Spinal cord (tissue), 10 donors: ENCODE results near the gene SV2C. TPM values are rescaled to one million over a fixed set of nuclear protein-coding genes. Genes with fewer than 3 reads are reported as not detected.
"Not testable (repeated sequence)": the region's sequence is repeated elsewhere in the genome, so short reads cannot be mapped to it uniquely, and the experiment has no call there.

ENCODE experiments used
- DNase-seq, 6 donors: peaks; one replicate each; pipeline versions ENCODE4 v3.0.0 to v3.0.0-alpha.2; 2013 to 2015; ENCODE audit warnings: low spot score in 6 of 6, low read depth in 4 of 6
- H3K27ac ChIP-seq: one replicate; pipeline ENCODE4 v1.5.1; 2013; ENCODE audit warnings: low read depth, low read length, control low read depth
- H3K27me3 ChIP-seq: one replicate; pipeline ENCODE4 v1.6.1; 2013; ENCODE audit warnings: low read length; ENCODE audit not compliant: control insufficient read depth, insufficient read depth
- H3K36me3 ChIP-seq: one replicate; pipeline ENCODE4 v1.6.1; 2013; ENCODE audit warnings: low read length; ENCODE audit not compliant: control insufficient read depth, insufficient read depth
- H3K4me1 ChIP-seq: one replicate; pipeline ENCODE4 v1.6.1; 2013; ENCODE audit warnings: low read length; ENCODE audit not compliant: control insufficient read depth, insufficient read depth
- H3K4me3 ChIP-seq: one replicate; pipeline ENCODE4 v1.5.1; 2013; ENCODE audit warnings: low read depth, low read length, control low read depth
- H3K9me3 ChIP-seq: one replicate; pipeline ENCODE4 v1.6.1; 2013; ENCODE audit warnings: low read length; ENCODE audit not compliant: control insufficient read depth, insufficient read depth
- WGBS: methylation state at CpG from one replicate; pipeline ENCODE4 v1.1.5; 2013; ENCODE audit warnings: missing lambda C conversion rate; ENCODE audit not compliant: insufficient coverage; 5-methylcytosine and 5-hydroxymethylcytosine counted together
- polyA plus RNA-seq, 2 donors: library from polyadenylated mRNA; unstranded; fragments of 120-200 nt; gene quantifications; one replicate each; pipeline ENCODE4 v1.2.1, GENCODE V29; 2013; ENCODE audit not compliant: insufficient read length in 2 of 2
- total RNA-seq, 2 donors: library from RNA; depleted of rRNA in 1 of 2; stranded (reverse); fragments of 120-200 nt in 1 of 2; fragments of >200 nt in 1 of 2; gene quantifications; one replicate each; pipeline versions ENCODE4 v1.2.3 to v1.2.4, GENCODE V29; 2013 to 2014
- donor health status: healthy.

SV2C gene
- total and polyA plus RNA-seq, 4 donors: 16.2 to 66.7 (median 40.2) TPM

- Histone ChIP-seq H3K4me3 (no peak overlapping the region), H3K4me1 (peaks cover 10% of the 10 kb centered on the region), H3K36me3 (no peaks in the 10 kb centered on the region), H3K27ac (no peak overlapping the region), H3K27me3 (no peaks in the 10 kb centered on the region), H3K9me3 (no peaks in the 10 kb centered on the region)
- WGBS: no CpG with 5 or more reads among the region's 3 CpGs
- DNase-seq: no peak
Measured at GRCh38 chr5:76325876-76326491, 242.8 kb downstream of the SV2C start.

GRCh38 chr5:76326577-76327302, 243.6 kb downstream of the SV2C start:
- no peaks in the 10 kb centered on the region for H3K9me3 ChIP-seq
- H3K36me3 ChIP-seq: no peaks in the 10 kb centered on the region
- H3K27ac ChIP-seq: no peak overlapping the region
- peaks cover 13% of the 10 kb centered on the region for H3K4me1 ChIP-seq
- peak in 2 of 6 donors; percentile 34 to 87 for DNase-seq
- 15% methylated on average over 7 of the region's 10 CpGs for WGBS
- no peaks in the 10 kb centered on the region for H3K27me3 ChIP-seq
- no peak overlapping the region for H3K4me3 ChIP-seq

DNA sequence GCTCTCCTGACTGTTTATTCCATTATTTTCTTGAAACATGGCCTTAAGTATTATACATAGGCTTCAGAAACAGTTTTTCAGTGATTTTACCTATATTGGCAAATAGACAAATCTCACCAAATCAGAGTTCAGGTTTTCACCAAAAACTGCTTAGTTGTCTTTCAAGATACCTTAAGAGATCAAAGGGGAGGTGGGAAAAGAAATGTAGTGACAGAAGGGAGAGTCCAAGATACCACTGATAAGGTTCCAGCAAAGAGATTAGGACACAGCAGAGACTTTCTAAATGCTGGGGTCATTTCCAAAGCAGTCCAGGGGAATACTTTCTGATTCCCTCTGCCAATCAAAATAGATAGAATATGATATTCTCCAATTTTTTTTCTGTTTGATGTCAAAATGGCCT, 246.2 kb downstream of the SV2C start:
- H3K27me3 ChIP-seq: no peaks in the 10 kb centered on the region
- no peak for DNase-seq

GRCh38 chr5:76331126-76331525, 247.9 kb downstream of the SV2C start:
- no peaks in the 10 kb centered on the region for H3K36me3 ChIP-seq
- H3K27me3 ChIP-seq: no peaks in the 10 kb centered on the region
- no peak for DNase-seq
- H3K27ac ChIP-seq: no peak overlapping the region
- no CpG with 5 or more reads among the region's 4 CpGs for WGBS
- peaks cover 15% of the 10 kb centered on the region for H3K4me1 ChIP-seq
- H3K9me3 ChIP-seq: no peaks in the 10 kb centered on the region
- H3K4me3 ChIP-seq: no peak overlapping the region

More for the DNA sequence above, 246.2 kb downstream of the SV2C start:
- peaks cover 15% of the 10 kb centered on the region for H3K4me1 ChIP-seq
- H3K9me3 ChIP-seq: no peaks in the 10 kb centered on the region
- H3K27ac ChIP-seq: no peak overlapping the region
- no peaks in the 10 kb centered on the region for H3K36me3 ChIP-seq
- no peak overlapping the region for H3K4me3 ChIP-seq

DNA sequence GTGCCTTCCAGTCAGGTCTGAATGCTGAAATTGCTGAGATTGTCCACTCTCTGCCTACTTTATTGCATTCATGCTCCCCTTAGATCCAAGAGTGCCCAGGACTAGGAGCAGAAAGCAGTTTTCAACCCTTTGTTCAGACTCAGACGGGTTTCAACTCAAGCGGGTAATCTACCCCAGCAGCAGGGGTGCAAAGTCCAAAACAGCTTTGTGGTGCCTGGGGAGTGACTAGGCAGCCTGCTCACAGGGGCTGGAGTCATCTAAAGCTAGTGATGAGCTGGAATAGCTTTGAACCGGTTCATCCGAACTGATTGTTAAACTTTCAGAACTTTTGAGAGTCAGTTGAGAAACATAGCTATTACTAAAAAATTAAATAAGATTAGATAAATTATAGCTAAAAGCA, 248.9 kb downstream of the SV2C start:
- no peaks in the 10 kb centered on the region for H3K9me3 ChIP-seq
- H3K4me1 ChIP-seq: peaks cover 6% of the 10 kb centered on the region
- H3K27me3 ChIP-seq: no peaks in the 10 kb centered on the region
- no peak for DNase-seq
- no peaks in the 10 kb centered on the region for H3K36me3 ChIP-seq
- no peak overlapping the region for H3K4me3 ChIP-seq
- 71% methylated on average over 2 of the region's 4 CpGs for WGBS
- no peak overlapping the region for H3K27ac ChIP-seq

GRCh38 chr5:76332611-76333205, 249.5 kb downstream of the SV2C start:
- no peak overlapping the region for H3K27ac ChIP-seq
- no CpG with 5 or more reads among the region's 2 CpGs for WGBS
- H3K4me3 ChIP-seq: no peak overlapping the region
- no peaks in the 10 kb centered on the region for H3K9me3 ChIP-seq
- H3K4me1 ChIP-seq: peaks cover 5% of the 10 kb centered on the region
- no peak for DNase-seq
- no peaks in the 10 kb centered on the region for H3K27me3 ChIP-seq
- no peaks in the 10 kb centered on the region for H3K36me3 ChIP-seq

DNA sequence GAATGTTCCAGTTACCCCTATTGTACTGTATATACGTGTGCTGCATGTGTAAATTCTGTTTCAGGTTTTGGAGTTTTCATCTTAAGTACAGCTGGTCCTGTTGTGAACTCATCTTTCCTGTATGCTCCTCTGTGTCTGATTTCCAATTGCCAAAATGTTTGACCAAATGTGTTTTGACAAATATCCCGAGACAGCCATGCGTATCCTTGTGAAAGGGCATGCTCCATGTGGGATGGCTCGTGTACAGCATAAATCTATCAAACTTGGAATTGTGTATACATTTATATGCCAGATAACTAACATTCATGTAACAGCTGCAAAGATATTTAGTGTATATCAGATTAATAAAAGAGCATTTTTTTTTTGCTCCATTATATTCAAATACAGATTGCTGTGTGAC, 250.4 kb downstream of the SV2C start:
- Histone ChIP-seq H3K9me3 (no peaks in the 10 kb centered on the region), H3K4me3 (no peak overlapping the region), H3K27me3 (no peaks in the 10 kb centered on the region), H3K27ac (no peak overlapping the region), H3K4me1 (peaks cover 7% of the 10 kb centered on the region), H3K36me3 (no peaks in the 10 kb centered on the region)
- WGBS: no CpG with 5 or more reads among the region's 4 CpGs
- DNase-seq: no peak

DNA sequence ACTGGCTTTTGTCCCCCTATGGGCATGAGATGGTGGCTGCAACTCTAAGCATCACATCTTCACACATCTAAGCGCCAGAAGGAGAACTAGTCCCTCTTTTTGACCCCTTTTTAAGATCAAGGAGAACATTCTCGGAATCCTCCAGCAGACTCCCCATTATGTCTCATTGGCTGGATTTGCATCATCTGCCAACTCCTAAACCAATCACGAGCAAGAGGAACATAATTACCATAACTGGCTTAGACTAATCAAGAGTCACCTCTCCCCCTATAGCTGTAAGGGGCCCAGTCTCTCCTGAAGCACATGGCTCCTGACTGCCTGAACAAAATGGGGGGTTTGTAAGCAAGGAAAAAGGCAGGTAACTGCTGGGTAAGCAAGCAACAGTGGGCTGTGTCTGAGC, 251.4 kb downstream of the SV2C start:
- no peak for DNase-seq
- Histone ChIP-seq H3K27me3 (no peaks in the 10 kb centered on the region), H3K4me1 (peaks cover 7% of the 10 kb centered on the region), H3K4me3 (no peak overlapping the region), H3K27ac (no peak overlapping the region), H3K36me3 (no peaks in the 10 kb centered on the region), H3K9me3 (no peaks in the 10 kb centered on the region)
- 95% methylated on average over 2 of the region's 3 CpGs for whole genome bisulfite sequencing

DNA sequence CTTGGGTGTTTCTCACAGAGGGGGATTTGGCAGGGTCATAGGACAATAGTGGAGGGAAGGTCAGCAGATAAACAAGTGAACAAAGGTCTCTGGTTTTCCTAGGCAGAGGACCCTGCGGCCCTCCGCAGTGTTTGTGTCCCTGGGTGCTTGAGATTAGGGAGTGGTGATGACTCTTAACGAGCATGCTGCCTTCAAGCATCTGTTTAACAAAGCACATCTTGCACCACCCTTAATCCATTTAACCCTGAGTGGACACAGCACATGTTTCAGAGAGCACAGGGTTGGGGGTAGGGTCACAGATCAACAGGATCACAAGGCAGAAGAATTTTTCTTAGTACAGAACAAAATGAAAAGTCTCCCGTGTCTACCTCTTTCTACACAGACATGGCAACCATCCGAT, 252.3 kb downstream of the SV2C start:
- DNase-seq, H3K4me3 ChIP-seq, H3K36me3 ChIP-seq, H3K27ac ChIP-seq, H3K27me3 ChIP-seq, H3K4me1 ChIP-seq, H3K9me3 ChIP-seq: not testable (repeated sequence)
- WGBS: 100% methylated on average over 1 of the region's 5 CpGs
